ENCODE results near the gene CDC6. TPM values are rescaled to one million over a fixed set of nuclear protein-coding genes. Genes with fewer than 3 reads are reported as not detected.

Gene CDC6
- total RNA-seq, 1 donor from 2014 or later: 0.55 TPM

GRCh38 chr17:40307740-40308239 is 20.1 kb downstream of the CDC6 start:
- Histone ChIP-seq H3K36me3 (no peaks in the 10 kb centered on the region), H3K4me3 (no peak overlapping the region), H3K4me1 (peaks cover 87% of the 10 kb centered on the region), H3K9me3 (replicated peaks) (no peaks in the 10 kb centered on the region), H3K27ac (replicated peaks) (peak overlapping the region; percentile 56), H3K27me3 (ENCODE audit: low read depth) (no peaks in the 10 kb centered on the region)
- no peak for TF ChIP-seq CTCF (IDR thresholded peaks at IDR 0.05; ENCODE audit: borderline replicate concordance)
- peak; percentile 12 for DNase-seq
- intact Hi-C loops (cut with micrococcal nuclease): no loop called here

- no peaks in the 10 kb centered on the region for H3K36me3 ChIP-seq
- DNase-seq: peak; percentile 59
- H3K27me3 ChIP-seq (ENCODE audit: low read depth): no peaks in the 10 kb centered on the region
- no peak for TF ChIP-seq CTCF (IDR thresholded peaks at IDR 0.05; ENCODE audit: borderline replicate concordance)
- H3K27ac ChIP-seq (replicated peaks): peak within 1 kb of the TSS; percentile 90
- no peaks in the 10 kb centered on the region for H3K9me3 ChIP-seq (replicated peaks)
- intact Hi-C loops (cut with micrococcal nuclease): no loop called here
- H3K4me1 ChIP-seq: peaks cover 87% of the 10 kb centered on the region
- H3K4me3 ChIP-seq: peak within 1 kb of the TSS; percentile 59
Observed at GRCh38 chr17:40309031-40309948, 21.6 kb downstream of the CDC6 start, which contains the start of gene RARA. Gene RARA (plus strand): TSS chr17:40309180. CDS start chr17:40331219, 22,039 bp downstream.

GRCh38 chr17:40309949-40310510 is 22.4 kb downstream of the CDC6 start:
- Histone ChIP-seq H3K27me3 (ENCODE audit: low read depth) (no peaks in the 10 kb centered on the region), H3K4me1 (peaks cover 89% of the 10 kb centered on the region), H3K27ac (replicated peaks) (peak overlapping the region; percentile 90), H3K9me3 (replicated peaks) (no peaks in the 10 kb centered on the region), H3K4me3 (peak overlapping the region; percentile 59), H3K36me3 (no peaks in the 10 kb centered on the region)
- peak; percentile 28 for DNase-seq
- TF ChIP-seq CTCF (IDR thresholded peaks at IDR 0.05; ENCODE audit: borderline replicate concordance): no peak
- intact Hi-C loops (cut with micrococcal nuclease): no loop called here

GRCh38 chr17:40310882-40311391 is 23.3 kb downstream of the CDC6 start:
- peak; percentile 61 for DNase-seq

More at GRCh38 chr17:40310882-40311391, 23.3 kb downstream of the CDC6 start:
- Histone ChIP-seq H3K27me3 (ENCODE audit: low read depth) (no peaks in the 10 kb centered on the region), H3K4me1 (peaks cover 98% of the 10 kb centered on the region), H3K4me3 (no peak overlapping the region), H3K27ac (replicated peaks) (peak overlapping the region; percentile 90), H3K9me3 (replicated peaks) (no peaks in the 10 kb centered on the region), H3K36me3 (no peaks in the 10 kb centered on the region)
- intact Hi-C loops (cut with micrococcal nuclease): no loop called here
- TF ChIP-seq CTCF (IDR thresholded peaks at IDR 0.05; ENCODE audit: borderline replicate concordance): no peak

Data from left ventricle myocardium inferior (tissue), 1 donor.